Neural cell (in vitro differentiated cells): ENCODE data around the gene ADGRG1. TPM values are rescaled to one million over a fixed set of nuclear protein-coding genes. Genes with fewer than 3 reads are reported as not detected.

ENCODE experiments used
- H2AFZ ChIP-seq: fragments of 200-600, 300-800 bp; sonication (generic), shearing (Covaris generic); 2 replicates; pipeline ENCODE4 v1.6.0; 2014; ENCODE audit warnings: low read depth, mild to moderate bottlenecking, antibody characterized with exemption, low read length, moderate library complexity
- H3F3A ChIP-seq: fragments of 200-600 bp; shearing (Covaris generic); 2 replicates; pipeline ENCODE4 v1.6.1; 2016; ENCODE audit warnings: mild to moderate bottlenecking, moderate library complexity, mixed read lengths, antibody characterized with exemption, low read length; ENCODE audit not compliant: insufficient read depth, poor library complexity, severe bottlenecking
- H3K27ac ChIP-seq: fragments of 200-600, 300-800 bp; sonication (generic), shearing (Covaris generic); 2 replicates; pipeline ENCODE4 v1.5.1; 2014; ENCODE audit warnings: mild to moderate bottlenecking, low read length, moderate library complexity
- H3K27me3 ChIP-seq: fragments of 300-800, 200-600 bp; sonication (generic), shearing (Covaris generic); 2 replicates; pipeline ENCODE4 v1.6.0; 2014; ENCODE audit warnings: mild to moderate bottlenecking, low read depth, low read length, moderate library complexity; ENCODE audit not compliant: insufficient read depth
- H3K36me3 ChIP-seq: fragments of 300-800, 200-600 bp; sonication (generic), shearing (Covaris generic); 2 replicates; pipeline ENCODE4 v1.5.1; 2014; ENCODE audit warnings: mild to moderate bottlenecking, antibody characterized with exemption, low read length, moderate library complexity; ENCODE audit not compliant: insufficient read depth
- H3K4me2 ChIP-seq: fragments of 300-800, 200-600 bp; sonication (generic), shearing (Covaris generic); 2 replicates; pipeline ENCODE4 v1.6.0; 2014; ENCODE audit warnings: mild to moderate bottlenecking, low read length
- H3K4me3 ChIP-seq: fragments of 300-800, 200-600 bp; sonication (generic), shearing (Covaris generic); 2 replicates; pipeline ENCODE4 v1.5.1; 2014; ENCODE audit warnings: mild to moderate bottlenecking, low read length, moderate library complexity
- H3K79me2 ChIP-seq: fragments of 200-600 bp; shearing (Covaris generic); replicated peaks from 2 replicates; pipeline ENCODE4 v1.6.0; 2014; ENCODE audit warnings: mild to moderate bottlenecking, low read length, moderate library complexity; ENCODE audit not compliant: insufficient read depth
- H3K9ac ChIP-seq: fragments of 300-800, 200-600 bp; sonication (generic), shearing (Covaris generic); 2 replicates; pipeline ENCODE4 v1.6.1; 2016; ENCODE audit warnings: mild to moderate bottlenecking, low read length, mixed read lengths
- H3K9me2 ChIP-seq: fragments of 200-600 bp; shearing (Covaris generic); 2 replicates; pipeline ENCODE4 v1.6.1; 2016; ENCODE audit warnings: mild to moderate bottlenecking, low read length, mixed read lengths; ENCODE audit not compliant: insufficient read depth
- H3K9me3 ChIP-seq: fragments of 200-600, 300-800 bp; sonication (generic), shearing (Covaris generic); 2 replicates; pipeline ENCODE4 v1.6.1; 2016; ENCODE audit warnings: mild to moderate bottlenecking, mixed run types, low read length, moderate library complexity, mixed read lengths
- H4K20me1 ChIP-seq: fragments of 200-600 bp; shearing (Covaris generic); 2 replicates; pipeline ENCODE4 v1.6.1; 2016; ENCODE audit warnings: mild to moderate bottlenecking, mixed run types; ENCODE audit not compliant: insufficient read depth
- CTCF ChIP-seq: fragments of 450-650 bp; IDR thresholded peaks from 2 replicates; pipeline ENCODE4 v1.5.1; 2014; ENCODE audit warnings: antibody characterized with exemption, mild to moderate bottlenecking, moderate library complexity; ENCODE audit not compliant: poor library complexity, severe bottlenecking
- EP300 ChIP-seq: fragments of 450-650 bp; conservative IDR thresholded peaks from 2 replicates; pipeline ENCODE4 v1.6.1; 2014; ENCODE audit warnings: antibody characterized with exemption, mild to moderate bottlenecking, moderate library complexity; ENCODE audit not compliant: poor library complexity, severe bottlenecking
- EZH2 ChIP-seq: fragments of 200-600, 300-800 bp; shearing (Covaris generic), sonication (generic); IDR thresholded peaks from 2 replicates; pipeline ENCODE4 v1.6.1; 2014; ENCODE audit warnings: antibody characterized with exemption, low read length, borderline replicate concordance, mild to moderate bottlenecking; ENCODE audit not compliant: insufficient read depth, poor library complexity, severe bottlenecking
- MXI1 ChIP-seq: fragments of 450-650 bp; conservative IDR thresholded peaks from 2 replicates; pipeline ENCODE4 v1.6.1; 2014; ENCODE audit warnings: antibody characterized with exemption, mild to moderate bottlenecking; ENCODE audit not compliant: poor library complexity, severe bottlenecking
- POLR2AphosphoS5 ChIP-seq: IDR thresholded peaks from 2 replicates; pipeline ENCODE4 v1.6.1; 2012
- RAD21 ChIP-seq: fragments of 450-650 bp; conservative IDR thresholded peaks from 2 replicates; pipeline ENCODE4 v1.6.1; 2014; ENCODE audit warnings: antibody characterized with exemption, mild to moderate bottlenecking, moderate library complexity
- REST ChIP-seq: IDR thresholded peaks from 2 replicates; pipeline ENCODE4 v1.6.1; 2012; ENCODE audit warnings: borderline replicate concordance
- SMC3 ChIP-seq: fragments of 450-650 bp; conservative IDR thresholded peaks from 2 replicates; pipeline ENCODE4 v1.6.1; 2014; ENCODE audit warnings: antibody characterized with exemption, mild to moderate bottlenecking, moderate library complexity; ENCODE audit not compliant: poor library complexity
- TAF1 ChIP-seq: IDR thresholded peaks from 2 replicates; pipeline ENCODE4 v1.6.1; 2012; ENCODE audit warnings: low read depth
- polyA plus RNA-seq: library from polyadenylated mRNA; depleted of rRNA; stranded (reverse); fragments of >200 nt; gene quantifications from 2 replicates; pipeline ENCODE4 v1.2.3, GENCODE V29; 2014

ADGRG1 gene
- polyA plus RNA-seq, 1 donor from 2014 or later: 86.8 TPM

GRCh38 chr16:57667048-57667525 lies 38.7 kb downstream of the ADGRG1 start:
- Histone ChIP-seq H3K9ac (no peak overlapping the region), H3K9me2 (no peaks in the 10 kb centered on the region), H3K79me2 (no peaks in the 10 kb centered on the region), H3K4me2 (no peak overlapping the region), H3K27me3 (no peaks in the 10 kb centered on the region), H3K27ac (no peak overlapping the region), H3K36me3 (peaks cover 5% of the 10 kb centered on the region), H4K20me1 (no peaks in the 10 kb centered on the region), H2AFZ (no peak overlapping the region), H3K4me3 (no peak overlapping the region), H3F3A (no peaks in the 10 kb centered on the region), H3K9me3 (no peaks in the 10 kb centered on the region)
- TF ChIP-seq REST (no peak), EP300 (no peak), SMC3 (no peak), RAD21 (no peak), MXI1 (no peak), TAF1 (no peak), POLR2AphosphoS5 (no peak), CTCF (no peak), EZH2 (no peak)

GRCh38 chr16:57667526-57668262 lies 39.3 kb downstream of the ADGRG1 start:
- Histone ChIP-seq H3K9ac (no peak overlapping the region), H3K4me3 (no peak overlapping the region), H3K27me3 (no peaks in the 10 kb centered on the region), H3K9me2 (no peaks in the 10 kb centered on the region), H3K79me2 (no peaks in the 10 kb centered on the region), H3K9me3 (no peaks in the 10 kb centered on the region), H2AFZ (no peak overlapping the region), H4K20me1 (no peaks in the 10 kb centered on the region), H3K4me2 (no peak overlapping the region), H3K36me3 (peaks cover 5% of the 10 kb centered on the region), H3F3A (no peaks in the 10 kb centered on the region), H3K27ac (no peak overlapping the region)
- TF ChIP-seq POLR2AphosphoS5 (no peak), SMC3 (no peak), MXI1 (no peak), CTCF (no peak)
